Posterior vena cava (tissue), 2 donors: ENCODE data around the gene ROBO4. TPM values are rescaled to one million over a fixed set of nuclear protein-coding genes. Genes with fewer than 3 reads are reported as not detected.

Source experiments
- DNase-seq: peaks from one replicate; pipeline ENCODE4 v3.0.0-alpha.2; 2020; ENCODE audit warnings: low spot score
- intact Hi-C, 2 donors: fragments of 100-400 bp; cut with DNase I; formaldehyde crosslinking; loops; one replicate each; pipeline versions ENCODE4 v1.14.1 to v1.14.2; 2022 to 2023
- long read RNA-seq, 2 donors: library from polyadenylated mRNA; unstranded; transcript quantifications; one replicate each; pipeline ENCODE4 v2.0.0, GENCODE V29; 2020 to 2021
- total RNA-seq, 2 donors: library from RNA; stranded (reverse); fragmentation: NEBNext Ultra II Directional; extraction: Animal tissue kit (Norgen Biotek cat#: 25700); gene quantifications; one replicate each; pipeline ENCODE4 v1.2.1, GENCODE V29; 2021
- donor health status: DM: yes; HTN: yes; CAD: no.
- donor health status: DM: yes; HTN: yes; CAD: no.

The ROBO4 gene
- 10 to 100 TPM; 19.8 to 23.4 TPM for total RNA-seq
- long read RNA-seq, donor 1, full-length matches to known transcripts, result 1 of 7 reads
- long read RNA-seq, donor 1, partial matches to known transcripts, result 4 of 7 reads
- long read RNA-seq, donor 1, other reads (novel, unspliced or antisense), result 2 of 7 reads
- long read RNA-seq, donor 2, partial matches to known transcripts, result 20 of 25 reads
- long read RNA-seq, donor 2, other reads (novel, unspliced or antisense), result 5 of 25 reads

DNA sequence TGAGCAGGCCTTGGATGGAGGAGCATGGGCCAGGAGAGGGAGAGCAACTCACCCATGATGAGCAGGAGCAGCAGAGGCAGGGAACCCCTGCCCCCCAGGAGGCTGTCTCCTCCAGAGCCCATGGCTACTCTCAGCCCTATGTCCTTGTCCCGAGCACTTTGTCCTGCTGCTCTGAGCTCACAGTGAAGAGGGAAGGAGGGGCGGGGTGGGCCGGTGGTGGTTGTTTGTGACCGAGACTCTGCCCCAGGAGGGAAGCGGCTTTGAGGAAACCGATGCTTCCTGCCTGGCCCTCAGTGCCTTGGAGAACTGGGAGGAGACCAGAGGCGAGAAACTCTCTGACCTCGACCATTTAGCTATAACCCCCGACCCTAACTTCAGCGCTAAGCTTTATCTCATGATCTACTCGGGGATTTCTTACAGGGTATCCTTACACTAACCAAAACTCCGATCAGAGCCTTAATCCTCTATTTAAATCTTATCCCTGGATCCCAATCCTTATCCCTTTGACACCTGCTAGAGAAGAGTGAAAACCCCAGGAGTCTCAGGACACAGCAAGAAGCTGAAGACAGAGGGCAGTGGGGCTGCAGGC, at the start of gene ROBO4:
TSS of gene ROBO4 (minus strand) at position 192 of the 589 bp plus-strand sequence. CDS start at position 122, 70 bp downstream.
- intact Hi-C loops, result no loop called here
- no peak for DNase-seq

DNA sequence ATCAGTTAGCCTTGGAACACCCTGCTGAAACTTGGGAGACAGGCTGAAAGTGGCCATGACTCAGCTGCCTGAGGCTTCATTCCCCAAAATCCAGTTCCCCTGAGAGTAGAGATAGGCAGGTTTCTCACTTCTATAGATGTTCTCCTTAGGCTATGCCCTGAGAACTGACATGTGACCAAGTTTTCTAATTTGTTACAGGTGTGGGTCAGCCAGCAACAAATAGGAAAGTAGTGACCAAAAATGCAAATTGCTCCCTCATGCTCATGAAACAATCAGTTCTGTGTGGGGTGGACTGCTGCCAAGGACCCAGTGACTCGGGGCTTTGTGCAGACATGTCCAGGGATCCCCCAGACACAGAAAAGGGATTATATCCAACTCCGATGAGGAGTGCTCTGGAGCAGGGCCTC, 49.1 kb upstream of the ROBO4 start:
- intact Hi-C loops, result no loop called here
- DNase-seq, result no peak

DNA sequence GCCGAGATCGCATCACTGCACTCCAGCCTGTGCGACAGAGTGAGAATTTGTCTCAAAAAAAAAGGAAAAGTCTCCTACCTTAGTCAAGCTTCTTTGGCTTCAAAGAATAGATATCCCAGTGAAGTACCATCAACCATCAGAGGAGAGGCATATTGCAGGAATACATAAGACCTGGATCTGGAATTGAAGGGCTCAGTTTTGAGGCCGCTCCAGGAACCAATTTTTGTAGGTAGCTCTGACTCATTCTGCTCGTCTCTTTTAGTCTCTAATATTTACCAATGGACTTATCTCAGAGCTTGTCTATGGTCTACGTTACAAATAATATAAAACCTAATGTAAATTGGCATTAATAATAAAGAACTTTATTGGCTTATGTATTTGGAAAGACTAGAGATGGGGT, 48.2 kb upstream of the ROBO4 start:
- intact Hi-C loops, result no loop called here
- no peak for DNase-seq

DNA sequence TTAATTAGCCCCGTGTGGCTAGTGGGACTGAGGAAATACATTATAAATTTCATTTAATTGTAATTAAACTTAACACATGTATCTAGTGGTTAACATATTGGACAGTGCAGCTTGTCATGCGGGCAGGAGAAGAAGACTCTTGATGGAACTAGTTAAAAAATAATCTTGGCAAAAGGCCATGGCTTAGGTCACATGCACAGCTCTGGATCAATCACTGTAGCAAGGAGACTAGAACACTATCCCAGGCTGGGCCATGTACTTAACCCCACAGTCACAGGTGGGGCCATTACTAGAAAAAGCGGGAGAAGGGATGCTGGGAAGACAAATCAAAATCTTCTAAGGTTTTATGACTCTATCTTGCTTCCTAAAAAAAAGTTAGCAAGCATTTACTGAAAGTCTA, 46.9 kb upstream of the ROBO4 start:
- intact Hi-C loops, result no loop called here
- DNase-seq, result no peak

DNA sequence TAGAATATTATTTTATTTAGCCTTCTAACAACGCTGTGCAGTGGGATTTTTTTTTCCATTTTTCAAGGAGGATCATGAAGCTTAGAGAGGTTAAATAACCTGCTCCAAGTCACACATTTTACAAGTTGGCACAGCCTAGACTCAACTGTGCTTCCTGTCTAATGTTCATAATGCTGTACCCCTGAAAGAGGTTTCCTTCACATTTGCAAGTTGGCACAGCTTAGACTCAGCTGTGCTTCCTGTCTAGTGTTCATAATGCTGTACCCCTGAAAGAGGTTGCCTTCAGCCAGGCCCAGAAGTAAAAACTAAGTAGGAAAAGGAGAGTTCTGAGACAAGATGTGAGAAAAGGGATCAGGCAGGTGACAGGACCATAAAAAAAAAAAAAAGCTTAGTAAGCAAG, 46.1 kb upstream of the ROBO4 start:
- intact Hi-C loops, result no loop called here
- DNase-seq, result no peak

DNA sequence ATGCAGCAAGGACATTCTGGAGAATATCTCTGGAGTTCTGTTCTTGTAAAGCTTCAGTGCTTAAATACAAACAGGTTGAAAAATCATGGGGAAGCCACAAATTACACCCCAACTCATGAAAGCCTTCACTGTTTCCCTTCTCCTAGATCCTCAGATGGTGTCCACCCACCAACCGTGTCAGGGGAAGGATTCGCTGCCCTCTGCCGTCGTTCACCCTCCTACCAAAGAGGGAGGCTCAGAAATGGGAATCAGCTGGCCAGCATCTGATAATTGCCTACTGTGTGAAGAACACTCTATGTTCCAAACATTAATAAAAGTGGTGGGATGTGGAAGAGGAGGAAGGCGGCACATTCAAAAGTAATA, 45.6 kb upstream of the ROBO4 start:
- intact Hi-C loops, result no loop called here
- no peak for DNase-seq

DNA sequence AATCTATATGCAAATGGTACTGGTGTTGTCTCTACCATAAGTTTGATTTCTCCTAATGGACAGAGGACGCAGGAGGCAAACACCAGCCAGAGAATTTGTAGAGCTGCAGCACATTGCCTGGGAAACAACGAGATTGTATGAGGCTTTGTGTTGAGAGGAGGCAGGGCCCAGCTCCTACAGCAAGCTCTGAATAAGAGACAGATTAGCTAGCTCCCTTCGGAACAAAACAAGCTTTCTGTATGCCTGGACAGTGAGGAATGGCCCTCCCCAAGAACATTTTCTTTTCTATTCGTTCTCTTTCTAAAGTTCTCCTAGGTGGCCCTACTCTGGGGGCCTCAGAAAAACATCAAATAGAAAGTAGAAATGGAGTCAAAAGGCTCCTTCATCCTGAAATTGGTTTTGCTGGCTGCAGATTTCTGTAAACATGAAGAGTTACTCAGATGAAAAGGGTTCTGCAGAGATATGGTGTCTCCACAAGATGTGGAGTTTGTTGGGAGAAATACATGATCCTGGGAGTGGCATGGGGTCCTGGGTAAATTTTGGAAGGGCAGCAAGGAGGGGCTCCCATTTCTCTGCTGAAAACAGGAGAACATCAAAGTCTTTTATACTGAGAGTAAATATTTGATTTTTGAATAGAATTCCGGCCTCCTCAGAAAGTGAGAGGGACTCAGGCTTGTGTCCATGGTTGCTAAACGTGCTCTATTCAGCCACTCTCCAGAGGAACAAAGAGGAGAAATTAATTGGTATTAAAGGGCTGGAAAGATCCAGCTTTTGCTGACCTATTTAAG, 45.0 kb upstream of the ROBO4 start:
- intact Hi-C loops, result no loop called here
- no peak for DNase-seq

DNA sequence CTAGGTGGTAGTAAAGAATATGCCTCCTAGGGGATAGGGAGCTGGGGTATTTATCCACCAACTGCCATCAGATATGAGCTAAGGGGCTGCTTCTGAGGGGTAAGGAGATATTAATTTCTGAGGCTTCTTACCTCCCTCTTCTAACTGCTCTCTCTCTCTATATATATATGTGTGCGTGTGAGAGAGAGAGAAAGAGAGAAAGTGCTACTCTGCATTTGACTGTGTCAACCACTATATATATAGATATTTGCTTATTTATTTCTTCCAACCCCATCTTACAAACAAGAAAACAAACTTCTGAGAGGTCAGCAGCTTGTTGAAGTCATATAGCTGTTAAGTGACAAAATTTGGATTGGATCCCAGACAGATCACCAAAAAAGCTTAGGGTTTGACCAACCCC, 44.0 kb upstream of the ROBO4 start:
- intact Hi-C loops, result no loop called here
- no peak for DNase-seq

DNA sequence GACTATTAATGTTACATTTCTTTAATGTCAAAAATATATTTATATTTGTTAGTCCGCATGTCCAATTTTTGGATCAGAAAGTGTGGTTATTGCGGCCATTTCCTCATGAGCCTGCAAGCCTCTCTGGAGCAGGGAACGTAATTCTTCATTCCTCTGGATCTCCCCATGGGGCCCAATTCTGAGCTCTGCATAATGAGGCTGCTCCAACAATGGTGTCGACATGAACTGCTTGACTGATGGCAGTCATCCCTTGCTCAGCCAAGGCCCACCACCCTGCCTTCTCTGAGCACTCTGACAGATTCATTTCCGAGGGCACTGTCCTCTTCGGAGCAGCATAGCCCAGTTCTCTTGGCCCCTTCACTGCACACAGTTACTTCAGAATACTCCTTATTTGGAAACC, 41.3 kb upstream of the ROBO4 start:
- intact Hi-C loops, result no loop called here
- DNase-seq, result no peak

DNA sequence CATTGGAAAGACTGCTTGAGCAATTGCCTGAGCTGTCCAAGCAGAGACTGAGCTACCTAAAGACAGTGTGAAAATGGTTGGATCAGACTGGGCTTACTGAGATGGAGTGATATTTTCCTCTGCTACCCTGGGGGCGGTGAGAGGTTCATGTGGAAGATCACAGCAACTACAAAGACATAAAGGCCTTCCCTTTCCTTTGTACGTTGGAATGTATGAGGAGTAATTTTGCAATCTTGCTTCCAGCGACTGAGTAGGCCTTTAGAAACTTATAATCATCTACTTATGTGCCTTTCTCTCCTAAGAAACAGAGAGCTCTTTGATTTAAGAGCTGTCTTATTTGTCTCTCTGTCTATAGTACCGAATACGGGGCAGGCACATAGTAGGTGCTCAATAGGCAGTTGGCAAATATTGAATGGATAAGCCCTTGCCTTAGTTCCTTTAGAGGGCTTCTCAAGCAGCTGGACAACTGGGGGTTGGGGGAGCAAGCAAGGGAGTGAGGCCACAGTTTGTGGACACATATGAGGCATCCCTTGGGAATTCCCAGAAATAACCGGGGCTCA, 40.6 kb upstream of the ROBO4 start:
- no peak for DNase-seq

DNA sequence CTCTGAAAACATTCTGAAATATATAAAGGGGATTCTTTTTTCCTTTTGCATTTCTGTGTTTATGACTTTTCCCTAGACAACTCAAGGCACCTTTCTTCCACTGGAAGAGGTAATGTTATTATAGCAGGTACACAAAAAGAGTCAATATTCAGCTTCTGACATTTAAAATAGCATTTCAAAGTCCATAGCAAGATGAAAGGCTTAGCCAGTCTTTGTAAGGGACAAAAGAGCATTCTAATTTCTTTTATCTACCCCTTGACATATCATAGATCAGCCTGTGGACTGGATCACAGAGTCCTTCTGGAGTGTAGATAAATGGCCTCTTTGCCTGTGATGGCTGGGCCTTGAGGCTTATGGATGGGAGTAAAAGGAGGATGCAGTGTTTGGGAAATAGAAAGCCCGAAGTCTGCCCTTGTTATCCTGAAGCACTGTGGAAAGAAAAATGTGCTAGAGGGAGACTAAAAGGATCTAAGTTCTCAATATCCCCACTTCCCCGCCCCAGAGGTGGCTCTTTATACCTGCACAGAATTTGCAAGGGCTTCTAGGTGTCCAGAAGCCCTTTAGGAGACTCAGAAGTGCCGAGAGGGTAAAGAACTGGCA, 39.8 kb upstream of the ROBO4 start:
- no peak for DNase-seq
- intact Hi-C loops, result no loop called here

More for the DNA sequence above, 40.6 kb upstream of the ROBO4 start:
- intact Hi-C loops, result no loop called here

DNA sequence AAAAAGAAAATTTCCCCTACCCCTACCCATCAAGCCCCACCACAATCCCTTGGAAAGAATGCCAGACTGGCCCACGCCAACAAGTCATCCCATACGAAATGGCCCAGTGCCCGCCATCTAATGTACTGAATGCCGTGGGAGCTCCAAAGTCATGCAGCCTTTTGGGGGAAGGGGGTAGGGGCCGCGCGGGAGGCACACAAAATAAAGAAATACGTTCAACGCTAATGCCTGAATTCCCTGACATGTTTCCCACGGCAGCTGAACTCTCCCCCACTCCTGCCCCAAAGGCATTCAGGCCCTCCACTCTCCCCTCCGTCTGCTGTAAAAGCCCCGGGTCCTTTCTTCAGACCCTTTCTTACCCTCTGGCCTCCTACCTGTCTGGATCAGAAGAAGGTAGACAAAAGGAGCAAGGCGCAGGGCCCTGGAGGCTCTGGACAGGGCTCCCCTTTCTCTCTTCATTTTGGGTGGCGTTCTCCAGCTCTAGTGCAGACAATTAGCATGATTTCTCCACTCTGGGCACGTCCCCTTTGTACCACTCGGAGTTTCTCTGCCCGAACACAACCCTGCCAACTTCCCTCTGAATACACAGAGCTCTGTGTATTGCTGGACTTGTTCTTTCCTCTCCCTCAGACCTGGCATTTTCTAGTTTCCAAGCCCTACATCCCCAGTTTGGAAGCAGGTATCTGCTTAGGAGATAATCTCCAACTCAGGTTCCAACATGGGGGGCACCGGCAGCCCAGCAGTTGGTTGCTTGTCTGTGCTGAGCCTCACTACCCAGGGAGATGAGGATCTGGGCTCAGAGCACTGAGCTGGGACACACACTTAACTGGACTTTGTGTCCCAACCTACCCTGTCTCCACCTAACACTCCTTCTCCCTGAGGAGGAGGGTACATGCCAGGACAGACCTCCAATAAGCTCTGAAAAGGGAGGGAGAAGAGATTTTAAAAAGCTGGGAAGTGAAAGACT, 38.2 kb upstream of the ROBO4 start, which contains the start of gene HEPACAM:
TSS of gene HEPACAM (minus strand) at position 500 of the 967 bp plus-strand sequence. CDS start at position 459, 41 bp downstream.
- intact Hi-C loops, result no loop called here
- no peak for DNase-seq

DNA sequence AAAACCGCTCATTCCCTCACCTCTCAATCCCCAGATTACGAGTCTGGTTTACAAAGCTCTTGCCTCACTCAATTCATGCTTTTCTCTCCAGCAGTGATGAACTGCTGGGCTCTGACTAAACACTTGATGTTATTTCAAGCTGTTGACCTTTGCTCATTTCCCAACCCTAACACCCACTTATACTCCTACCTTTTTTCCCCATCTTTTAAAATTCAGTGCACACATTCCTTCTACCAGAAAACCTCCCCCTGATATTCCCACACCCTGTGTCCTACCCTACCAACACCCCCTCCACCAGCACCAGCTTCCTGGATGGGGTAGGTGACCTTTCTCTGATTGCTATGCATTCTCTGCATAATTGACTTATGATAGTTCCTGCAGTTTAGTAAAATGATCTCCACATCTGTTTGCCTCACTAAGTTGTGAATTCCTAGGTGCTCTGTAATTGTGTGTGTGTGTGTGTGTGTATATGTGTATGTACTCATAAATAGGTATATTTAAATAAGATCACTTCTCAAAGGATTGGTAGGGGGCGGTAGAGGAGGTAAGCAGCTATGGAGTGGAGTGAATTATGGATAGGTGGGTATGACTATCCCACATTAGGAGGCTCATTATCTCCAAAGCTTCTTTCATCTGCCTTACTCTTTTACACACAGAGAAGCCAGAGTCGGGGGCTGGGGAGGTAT, 37.3 kb upstream of the ROBO4 start:
- intact Hi-C loops, result no loop called here
- DNase-seq, result no peak

DNA sequence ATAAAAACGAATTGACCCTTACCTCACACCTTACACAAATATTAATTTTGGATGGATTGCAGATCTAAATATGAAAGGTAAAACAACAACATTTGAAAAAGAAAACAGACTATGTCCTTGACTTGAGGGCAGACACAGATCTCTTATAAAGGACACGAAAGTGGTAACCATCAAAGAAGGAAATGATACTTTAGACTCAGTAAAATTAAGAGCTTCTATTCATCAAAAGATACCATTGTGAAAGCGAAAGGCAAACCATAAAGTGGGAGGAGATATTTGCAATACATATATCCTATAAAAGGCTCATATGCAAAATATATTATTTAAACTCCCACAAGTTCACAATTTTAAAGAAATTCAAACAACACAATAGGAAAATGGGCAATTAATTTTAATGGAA, 33.1 kb upstream of the ROBO4 start:
- intact Hi-C loops, result no loop called here

DNA sequence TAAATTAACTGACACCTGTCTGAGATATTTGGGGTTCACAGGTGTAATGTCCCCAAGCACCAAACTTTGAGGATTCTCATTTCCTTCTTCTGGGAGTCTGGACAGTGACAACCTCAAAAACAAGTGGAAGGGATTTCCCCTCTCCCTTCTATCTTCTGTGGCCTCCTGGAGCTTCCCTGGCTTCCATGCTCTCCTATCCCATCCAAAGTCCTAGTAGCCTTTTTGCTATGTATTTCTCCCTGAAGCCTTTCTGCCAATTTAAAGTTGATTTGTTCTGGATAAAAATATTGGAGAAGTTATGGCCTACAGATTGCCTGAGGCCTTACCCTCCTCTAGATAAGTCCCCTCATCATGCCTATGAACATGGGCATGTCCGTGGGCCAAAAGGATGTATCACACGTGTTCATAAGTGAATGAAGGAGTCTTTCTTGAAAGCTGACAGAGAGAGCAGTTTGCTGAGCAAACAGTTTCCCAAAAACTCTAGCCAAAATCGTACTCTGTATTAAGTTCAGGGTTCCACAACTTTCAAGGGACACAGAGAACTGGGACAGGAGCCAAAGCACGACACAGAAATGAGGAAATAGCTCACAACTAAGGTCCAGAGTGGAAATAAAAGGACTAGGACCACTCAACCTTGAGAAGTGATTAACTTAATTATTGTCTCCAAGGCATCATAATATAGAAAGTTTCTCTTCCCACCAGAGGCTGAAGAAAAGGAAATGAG, 31.4 kb upstream of the ROBO4 start:
- intact Hi-C loops, result no loop called here
- no peak for DNase-seq

More for the DNA sequence above, 33.1 kb upstream of the ROBO4 start:
- DNase-seq, result no peak

DNA sequence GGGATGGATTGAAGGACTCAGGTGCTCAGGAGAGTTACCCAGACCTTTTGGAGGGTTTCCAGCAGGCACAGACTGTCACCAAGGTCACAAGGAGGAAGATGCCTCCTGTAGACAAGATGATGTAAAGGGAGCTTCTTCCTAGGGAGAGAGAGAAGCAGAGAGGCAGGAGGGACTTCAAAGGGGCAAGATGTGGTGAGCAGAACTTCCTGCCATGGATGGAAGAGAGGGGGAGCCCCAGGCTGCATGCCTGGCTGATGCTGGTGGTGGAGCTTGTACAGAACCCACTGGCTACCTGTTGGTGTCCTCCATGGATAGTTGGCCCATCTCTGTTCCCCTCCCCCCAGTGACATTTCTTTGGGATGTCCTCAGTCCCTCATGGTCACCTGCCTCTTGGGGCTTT, 25.6 kb upstream of the ROBO4 start:
- no peak for DNase-seq
- intact Hi-C loops, result no loop called here

DNA sequence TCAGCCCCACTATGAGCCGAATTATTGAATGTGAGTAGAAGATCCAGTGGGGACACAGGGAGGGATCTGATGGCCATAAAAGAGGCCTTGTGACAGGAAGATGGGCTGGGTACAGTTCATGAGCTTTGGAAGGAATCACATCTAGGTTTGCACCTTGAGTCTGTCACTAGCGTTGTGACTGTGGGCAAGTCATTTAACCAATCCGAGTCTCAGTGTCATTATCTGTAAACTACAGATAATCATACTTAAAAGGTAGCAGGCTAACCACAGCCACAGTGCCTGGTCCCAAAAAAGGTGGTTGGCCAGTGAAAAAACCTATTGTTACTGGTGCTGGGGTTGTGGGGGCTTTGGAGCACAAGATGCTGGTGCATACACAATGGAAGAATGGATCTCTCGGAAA, 25.2 kb upstream of the ROBO4 start:
- intact Hi-C loops, result no loop called here
- no peak for DNase-seq
